ES-I3 (cell line): Measurements from ENCODE around the gene HEATR3.
"Not testable (repeated sequence)": the region's sequence is repeated elsewhere in the genome, so short reads cannot be mapped to it uniquely, and the experiment has no call there.

Experiments used
- H3K36me3 ChIP-seq: 2 replicates; pipeline ENCODE4 v1.6.1; 2013; ENCODE audit warnings: mild to moderate bottlenecking, low read length, control low read depth, moderate library complexity; ENCODE audit not compliant: insufficient read depth
- H3K4me1 ChIP-seq: 2 replicates; pipeline ENCODE4 v1.6.1; 2013; ENCODE audit warnings: mild to moderate bottlenecking, control low read depth, low read length; ENCODE audit not compliant: insufficient read depth
- H3K9ac ChIP-seq: 2 replicates; pipeline ENCODE4 v1.6.1; 2013; ENCODE audit warnings: low read depth, mild to moderate bottlenecking, low read length, moderate library complexity
- H3K9me3 ChIP-seq: 2 replicates; pipeline ENCODE4 v1.6.1; 2013; ENCODE audit warnings: mild to moderate bottlenecking, low read length, moderate library complexity; ENCODE audit not compliant: control insufficient read depth, insufficient read depth

HEATR3 gene

DNA sequence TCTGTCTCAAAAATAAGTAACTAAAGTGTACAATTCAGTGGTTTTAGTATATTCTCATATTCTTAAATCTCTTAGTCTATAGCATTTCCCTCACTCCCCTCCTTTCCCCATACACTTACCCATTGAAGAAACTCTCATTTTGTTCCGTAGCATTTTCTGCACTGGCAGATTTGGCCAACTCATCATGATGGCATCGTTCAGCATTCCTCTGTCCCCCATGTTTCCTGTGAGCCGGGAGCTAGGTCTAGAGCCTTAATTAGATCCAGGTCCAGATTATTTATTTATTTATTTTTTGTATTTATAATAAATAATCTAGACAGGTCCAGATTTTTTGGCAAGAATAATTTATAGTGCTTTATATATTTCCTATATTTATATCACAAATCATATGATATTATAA lies 31.0 kb downstream of the HEATR3 start:
- no peaks in the 10 kb centered on the region for H3K9me3 ChIP-seq
- H3K9ac ChIP-seq, result no peak overlapping the region
- no peaks in the 10 kb centered on the region for H3K4me1 ChIP-seq
- peaks cover 6% of the 10 kb centered on the region; the same call in 1 of the 2 replicates for H3K36me3 ChIP-seq

- no peaks in the 10 kb centered on the region for H3K4me1 ChIP-seq
- H3K36me3 ChIP-seq, result peaks cover 13% of the 10 kb centered on the region; the same call in 1 of the 2 replicates
- no peak overlapping the region for H3K9ac ChIP-seq
- no peaks in the 10 kb centered on the region for H3K9me3 ChIP-seq
These were observed 34.3 kb downstream of the HEATR3 start for GRCh38 chr16:50099957-50100648.

GRCh38 chr16:50102051-50102746 lies 36.4 kb downstream of the HEATR3 start:
- no peaks in the 10 kb centered on the region for H3K9me3 ChIP-seq
- no peak overlapping the region for H3K9ac ChIP-seq
- H3K36me3 ChIP-seq, result peaks cover 13% of the 10 kb centered on the region

GRCh38 chr16:50103764-50104163 lies 38.0 kb downstream of the HEATR3 start:
- no peak overlapping the region for H3K9ac ChIP-seq
- H3K4me1 ChIP-seq, result no peaks in the 10 kb centered on the region
- no peaks in the 10 kb centered on the region for H3K9me3 ChIP-seq
- H3K36me3 ChIP-seq, result peaks cover 10% of the 10 kb centered on the region

More at GRCh38 chr16:50102051-50102746, 36.4 kb downstream of the HEATR3 start:
- no peaks in the 10 kb centered on the region for H3K4me1 ChIP-seq

- peaks cover 16% of the 10 kb centered on the region for H3K4me1 ChIP-seq
- H3K36me3 ChIP-seq, result no peaks in the 10 kb centered on the region
- H3K9ac ChIP-seq, result no peak overlapping the region
- no peaks in the 10 kb centered on the region for H3K9me3 ChIP-seq
These were observed 48.8 kb downstream of the HEATR3 start for GRCh38 chr16:50114357-50115129.

DNA sequence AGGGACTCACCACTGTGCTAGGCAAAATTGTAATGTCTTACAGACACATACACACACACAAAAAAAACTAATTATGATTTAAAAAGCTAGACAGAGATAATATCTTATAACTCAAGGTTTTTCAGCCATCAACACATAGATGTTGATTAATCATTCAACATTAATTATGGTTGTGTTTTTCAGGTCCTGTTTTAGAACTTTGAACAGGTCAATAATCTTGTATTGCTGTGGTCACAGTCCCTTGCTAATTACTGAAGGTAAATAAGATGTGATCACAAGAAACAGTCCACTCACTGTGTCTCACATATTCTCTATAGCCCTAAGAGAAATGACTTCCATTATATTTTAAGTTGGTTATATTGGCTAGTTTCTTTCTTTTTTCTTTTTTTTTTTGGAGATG lies 54.9 kb downstream of the HEATR3 start:
- Histone ChIP-seq H3K9ac (no peak overlapping the region), H3K4me1 (0 out of 2 replicates have a peak, but pooled peaks cover 7% of the 10 kb centered on the region)

DNA sequence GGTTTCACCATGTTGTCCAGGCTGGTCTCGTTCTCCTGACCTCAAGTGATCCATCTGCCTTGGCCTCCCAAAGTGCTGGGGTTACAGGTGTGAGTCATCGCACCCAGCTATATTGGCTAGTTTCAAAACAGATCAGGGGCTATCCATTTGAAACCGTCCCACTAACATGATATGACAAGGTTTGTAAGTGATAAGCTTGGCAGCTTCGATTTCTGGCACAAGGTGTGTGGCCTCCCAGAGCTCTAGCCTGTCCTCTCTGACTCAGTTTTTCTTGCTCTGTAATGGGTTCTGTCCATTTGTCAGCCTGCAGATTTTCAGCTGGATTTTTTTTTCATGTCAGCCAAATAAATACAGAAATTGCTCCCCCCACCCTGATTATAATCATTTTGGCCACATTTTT lies 55.5 kb downstream of the HEATR3 start:
- no peak overlapping the region for H3K9ac ChIP-seq
- H3K4me1 ChIP-seq, result 0 out of 2 replicates have a peak, but pooled peaks cover 7% of the 10 kb centered on the region

More for the DNA sequence above, 54.9 kb downstream of the HEATR3 start:
- H3K36me3 ChIP-seq, result no peaks in the 10 kb centered on the region
- no peaks in the 10 kb centered on the region for H3K9me3 ChIP-seq

GRCh38 chr16:50121721-50122445 lies 56.1 kb downstream of the HEATR3 start:
- Histone ChIP-seq H3K4me1 (0 out of 2 replicates have a peak, but pooled peaks cover 7% of the 10 kb centered on the region), H3K9ac (no peak overlapping the region), H3K36me3 (no peaks in the 10 kb centered on the region), H3K9me3 (no peaks in the 10 kb centered on the region)

More for the DNA sequence above, 55.5 kb downstream of the HEATR3 start:
- no peaks in the 10 kb centered on the region for H3K9me3 ChIP-seq
- H3K36me3 ChIP-seq, result no peaks in the 10 kb centered on the region

GRCh38 chr16:50123417-50123816 lies 57.6 kb downstream of the HEATR3 start:
- Histone ChIP-seq H3K36me3 (no peaks in the 10 kb centered on the region), H3K4me1 (0 out of 2 replicates have a peak, but pooled peaks cover 7% of the 10 kb centered on the region), H3K9ac (no peak overlapping the region), H3K9me3 (no peaks in the 10 kb centered on the region)

DNA sequence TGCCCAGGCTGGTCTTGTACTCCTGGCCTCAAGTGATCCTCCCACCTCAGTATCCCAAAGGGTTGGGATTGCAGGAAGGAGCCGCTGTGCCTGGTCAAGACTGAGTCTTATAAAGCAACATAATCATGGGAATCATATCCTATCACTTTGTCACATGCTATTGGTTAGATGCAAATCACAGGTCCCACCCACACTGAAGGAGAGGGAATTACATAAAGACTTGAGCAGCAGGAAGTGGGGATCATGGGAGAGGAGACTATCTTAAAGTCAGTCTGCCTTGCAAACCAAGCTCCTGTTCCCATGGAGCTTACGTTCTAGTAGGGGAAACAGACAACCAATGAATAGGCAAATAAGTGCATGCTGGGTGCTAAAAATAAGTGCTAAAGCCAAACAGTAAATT lies 59.0 kb downstream of the HEATR3 start:
- Histone ChIP-seq H3K36me3 (no peaks in the 10 kb centered on the region), H3K4me1 (0 out of 2 replicates have a peak, but pooled peaks cover 7% of the 10 kb centered on the region), H3K9ac (no peak overlapping the region), H3K9me3 (no peaks in the 10 kb centered on the region)

DNA sequence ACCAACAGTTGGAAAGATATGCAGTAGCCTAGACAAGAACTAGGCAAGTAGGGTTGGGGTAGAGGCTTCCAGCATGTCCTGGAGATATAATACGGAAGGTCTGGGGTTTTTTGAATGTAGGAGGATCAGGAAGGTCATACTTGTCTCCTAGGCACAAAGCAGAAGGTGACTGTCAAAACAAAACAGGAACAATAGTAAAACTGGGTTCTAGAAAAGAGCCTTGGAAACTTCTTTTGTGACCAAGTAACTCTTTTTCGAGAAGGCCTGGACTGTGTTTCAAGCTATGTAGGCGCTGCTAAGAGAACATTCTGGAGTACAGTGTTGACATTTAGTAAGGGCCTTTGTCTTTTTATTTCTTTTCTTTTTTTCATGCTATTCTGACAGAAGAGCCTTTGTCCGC lies 60.4 kb downstream of the HEATR3 start:
- H3K9me3 ChIP-seq, result no peaks in the 10 kb centered on the region
- no peaks in the 10 kb centered on the region for H3K36me3 ChIP-seq
- H3K9ac ChIP-seq, result no peak overlapping the region
- H3K4me1 ChIP-seq, result 0 out of 2 replicates have a peak, but pooled peaks cover 7% of the 10 kb centered on the region

GRCh38 chr16:50132571-50132970 lies 66.8 kb downstream of the HEATR3 start:
- H3K36me3 ChIP-seq, H3K4me1 ChIP-seq, H3K9me3 ChIP-seq, H3K9ac ChIP-seq: not testable (repeated sequence)

DNA sequence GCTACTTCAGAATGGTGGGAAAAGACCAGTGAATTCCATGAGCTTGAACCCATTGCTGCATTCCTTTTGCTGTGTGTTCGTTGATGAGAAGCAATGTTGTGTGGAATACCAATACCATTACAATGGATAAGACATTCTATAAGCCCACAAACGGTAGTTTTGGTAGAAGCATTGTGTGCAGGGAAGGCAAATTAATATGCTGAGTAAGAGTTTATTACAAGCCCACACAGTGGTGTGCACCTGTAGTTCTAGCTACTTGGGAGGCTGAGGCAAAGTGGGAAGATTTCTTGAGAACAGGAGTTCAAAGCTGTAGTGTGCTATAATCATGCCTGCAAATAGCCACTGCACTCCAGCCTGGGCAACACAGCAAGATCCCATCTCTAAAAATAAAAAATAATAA lies 67.4 kb downstream of the HEATR3 start:
- H3K4me1 ChIP-seq, result no peaks in the 10 kb centered on the region
- H3K9ac ChIP-seq, result no peak overlapping the region
- H3K36me3 ChIP-seq, result no peaks in the 10 kb centered on the region
- H3K9me3 ChIP-seq, result no peaks in the 10 kb centered on the region

DNA sequence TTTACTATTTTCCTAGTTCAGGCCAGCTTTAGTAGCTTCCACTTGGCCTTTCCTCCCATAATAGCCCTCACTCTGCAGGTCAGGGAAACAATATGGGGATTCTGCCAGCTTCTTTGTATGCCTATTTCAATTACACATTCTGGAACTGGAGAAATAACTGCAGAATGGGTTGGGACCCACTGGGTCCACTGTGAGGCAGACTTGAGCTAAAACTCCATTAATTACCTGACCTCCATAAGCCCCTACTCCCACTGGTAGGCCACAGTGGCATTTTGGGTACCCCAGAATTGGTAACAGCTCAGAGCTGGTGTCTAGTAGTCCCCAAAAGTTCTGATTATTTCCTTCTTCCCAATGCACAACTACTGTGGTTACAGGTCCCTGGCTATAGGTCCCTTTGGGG lies 70.6 kb downstream of the HEATR3 start:
- H3K9ac ChIP-seq, result no peak overlapping the region
- no peaks in the 10 kb centered on the region for H3K36me3 ChIP-seq
- no peaks in the 10 kb centered on the region for H3K4me1 ChIP-seq
- no peaks in the 10 kb centered on the region for H3K9me3 ChIP-seq
